HUDEP-2 (cell line): Measurements from ENCODE around the gene SHLD1.

ENCODE experiments used
- DNase-seq, 76 experiments: peaks; one replicate each; lab custom pipeline; 2025; ENCODE audit not compliant: unreplicated experiment in 76 of 76; lab: John Stamatoyannopoulos, UW

The SHLD1 gene

DNA sequence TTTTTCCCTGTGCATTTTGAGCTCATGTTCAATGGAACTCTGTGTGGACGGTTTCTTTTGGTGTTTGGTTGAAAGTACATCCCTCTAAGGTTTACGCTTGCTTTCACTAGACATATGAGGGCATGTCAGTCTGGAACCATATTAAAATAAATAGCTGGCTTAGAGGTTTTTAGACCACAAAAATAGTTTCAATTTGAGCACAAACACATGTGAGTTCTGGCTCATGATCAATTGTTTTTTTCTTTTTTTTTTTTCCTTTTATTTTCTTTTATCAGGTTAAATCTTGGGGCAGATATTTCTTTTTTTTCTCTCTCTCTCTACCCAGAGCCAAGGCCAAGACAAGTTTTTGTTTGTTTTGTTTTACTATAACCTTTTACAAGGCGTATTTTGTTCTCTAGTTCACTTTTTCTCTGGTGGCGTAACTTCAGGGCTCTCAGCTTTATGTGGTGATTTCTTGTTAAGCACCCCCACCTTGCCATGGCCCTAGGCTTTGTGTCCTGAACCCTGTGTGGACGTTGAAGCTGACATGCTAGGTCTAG, 92.9 kb downstream of the SHLD1 start:
- no peak for DNase-seq

DNA sequence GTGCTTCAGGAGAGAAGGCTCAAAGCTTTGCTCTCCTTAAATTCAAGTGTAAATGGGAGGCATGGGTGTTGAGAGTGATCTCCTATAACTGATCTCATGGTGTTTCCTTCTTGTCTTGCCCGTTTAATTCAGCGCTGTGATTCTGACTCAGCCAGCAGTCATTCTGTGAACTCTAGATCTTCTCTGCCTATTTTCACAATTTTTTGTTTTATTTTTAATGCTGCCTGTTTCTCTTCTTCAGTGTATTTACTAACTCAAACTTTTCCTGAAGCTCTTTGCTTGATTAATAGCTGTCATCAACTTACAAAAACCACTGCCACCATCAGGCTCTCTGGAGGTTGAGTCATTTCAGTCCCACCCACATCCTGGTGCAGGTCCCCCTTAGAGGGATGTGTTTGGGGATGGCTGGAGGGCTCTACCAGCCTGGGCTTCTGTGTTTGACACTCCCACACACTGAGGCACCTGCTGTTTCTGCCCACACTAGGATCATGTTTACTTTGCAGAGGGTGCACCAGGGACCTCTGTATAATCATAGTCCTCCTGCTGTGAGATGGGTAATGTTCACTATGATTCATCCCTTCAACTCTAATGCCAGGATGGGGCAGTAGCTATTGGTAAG, 94.0 kb downstream of the SHLD1 start:
- DNase-seq: no peak

DNA sequence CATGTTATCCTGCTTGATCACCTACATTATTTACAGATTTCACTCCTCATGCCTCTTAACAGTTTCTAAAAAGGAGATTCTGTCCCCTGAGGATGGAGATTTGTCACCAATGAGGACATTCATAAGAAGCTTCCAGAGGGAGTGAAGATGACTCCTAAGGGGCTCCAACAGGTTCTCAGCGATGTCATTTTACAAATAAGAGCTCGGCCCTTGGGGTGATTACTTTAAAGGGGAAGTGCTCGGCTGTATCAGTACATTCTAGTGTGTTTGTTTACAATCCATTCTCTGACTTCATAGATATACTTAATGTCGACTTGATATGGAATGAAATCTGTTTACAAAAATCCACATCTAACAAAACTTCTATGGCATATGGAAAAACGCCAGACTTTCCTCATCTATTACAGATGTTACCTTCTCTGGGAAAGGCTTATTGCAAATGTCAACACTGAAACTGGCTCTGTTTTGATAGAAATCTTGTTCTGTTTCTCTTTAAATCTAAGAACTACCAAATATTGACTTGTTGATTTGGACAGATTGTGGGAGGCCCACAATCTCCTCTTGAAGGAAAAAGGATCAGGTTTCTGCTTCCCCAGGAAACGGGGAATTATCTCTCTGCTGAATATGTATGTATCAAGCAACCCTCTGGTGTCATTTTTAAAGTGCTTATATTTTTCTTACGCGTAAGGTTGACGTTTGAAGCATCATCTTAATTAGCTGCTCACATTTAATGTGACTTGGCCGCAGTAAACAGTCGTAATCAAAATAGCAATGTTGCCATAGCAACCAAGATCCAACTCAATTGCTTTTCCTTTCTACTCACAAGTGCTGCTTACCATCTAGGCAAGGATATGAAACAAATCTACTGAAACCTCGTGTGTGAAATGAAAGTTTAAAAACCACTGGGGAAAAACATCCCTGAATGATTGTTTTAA, 95.7 kb downstream of the SHLD1 start:
- no peak for DNase-seq

DNA sequence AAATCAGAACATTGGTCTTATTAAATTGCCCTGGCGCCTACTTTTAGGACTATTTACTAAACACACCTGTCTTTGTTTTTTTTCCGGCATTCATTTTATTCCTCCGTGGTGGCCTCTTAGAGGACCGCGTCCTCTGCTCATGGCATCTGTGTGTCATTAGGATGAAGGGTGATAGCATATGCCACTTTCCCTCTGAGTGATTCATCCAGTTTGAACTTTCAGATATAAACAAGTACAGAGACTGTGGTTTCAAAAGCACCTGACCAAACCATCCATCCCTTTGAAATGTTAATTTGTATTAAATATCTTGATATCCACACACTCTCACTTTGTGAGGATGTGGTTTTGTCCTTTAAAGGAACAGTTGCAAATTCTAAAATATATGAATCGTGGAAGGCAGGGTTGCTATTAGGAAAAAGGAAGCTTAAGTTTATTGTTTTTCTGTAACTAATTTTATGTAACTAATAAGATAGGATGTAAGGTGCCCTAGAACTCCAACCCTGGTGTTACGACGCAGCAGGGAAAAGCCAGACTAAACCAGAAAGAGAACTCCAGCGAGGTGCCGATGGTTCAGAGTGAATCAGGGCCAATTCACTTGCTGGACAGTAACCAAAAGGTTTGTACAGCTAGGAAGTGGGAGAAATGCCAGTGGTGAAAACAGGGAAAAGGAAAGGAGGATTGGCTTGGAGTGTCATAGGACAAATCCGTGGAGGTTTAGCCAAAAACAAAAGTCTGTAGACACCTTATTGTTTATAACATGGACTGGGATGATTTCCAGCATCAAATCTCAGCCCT, 98.7 kb downstream of the SHLD1 start:
- DNase-seq: no peak

DNA sequence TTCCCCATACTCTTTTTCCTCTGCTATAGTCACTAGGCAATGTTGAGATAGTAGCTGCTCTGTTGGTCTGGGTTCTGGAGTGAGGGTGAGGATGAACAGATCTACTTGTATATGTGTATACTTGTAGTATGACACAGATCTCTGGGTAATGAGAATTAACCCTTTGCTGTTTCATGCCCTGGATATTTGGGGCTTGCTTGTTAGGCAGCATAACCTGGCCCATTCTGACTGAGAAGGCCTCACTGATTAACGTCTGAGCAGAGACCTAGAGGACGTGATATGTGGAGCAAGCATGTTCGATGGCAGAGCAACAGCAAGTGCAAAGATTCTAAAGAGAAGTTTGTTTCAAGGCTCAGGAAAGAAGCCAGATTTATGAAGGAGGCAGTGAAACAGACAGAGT, 105.7 kb downstream of the SHLD1 start:
- DNase-seq: no peak

DNA sequence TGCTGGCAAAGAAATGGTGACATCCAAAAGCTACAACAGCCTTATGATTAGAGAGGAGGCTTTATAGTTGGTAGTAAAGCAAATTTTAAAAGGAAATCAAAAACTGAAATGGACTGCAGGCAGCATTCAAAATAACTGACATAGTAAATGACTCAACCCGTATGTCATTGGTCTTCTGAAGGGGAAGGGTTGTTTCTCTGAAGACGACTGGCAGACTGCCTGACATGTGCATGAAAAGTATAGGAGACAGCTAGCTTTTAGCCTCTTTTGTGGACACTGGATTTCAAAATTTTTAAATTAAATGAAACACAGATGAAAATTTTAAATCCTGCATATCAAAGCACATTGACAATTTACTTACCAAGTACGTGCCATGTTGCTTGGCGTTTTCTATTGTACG, 109.4 kb downstream of the SHLD1 start:
- no peak for DNase-seq

DNA sequence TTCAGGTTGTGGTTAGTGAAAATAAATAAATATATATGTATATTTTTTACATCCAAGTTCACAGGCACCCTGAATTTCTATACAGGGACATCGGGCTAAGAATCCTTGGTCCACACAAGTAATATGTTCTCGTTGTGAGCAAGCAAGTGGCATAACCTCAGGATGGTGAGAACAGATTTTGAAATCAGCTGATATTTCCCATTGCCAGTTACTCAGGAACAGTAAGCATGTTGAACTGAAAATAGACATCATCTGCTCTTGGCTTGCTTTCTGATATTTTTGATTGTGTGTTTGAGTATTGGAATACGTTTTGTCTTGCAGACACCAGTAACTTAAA, 112.5 kb downstream of the SHLD1 start:
- DNase-seq: no peak

DNA sequence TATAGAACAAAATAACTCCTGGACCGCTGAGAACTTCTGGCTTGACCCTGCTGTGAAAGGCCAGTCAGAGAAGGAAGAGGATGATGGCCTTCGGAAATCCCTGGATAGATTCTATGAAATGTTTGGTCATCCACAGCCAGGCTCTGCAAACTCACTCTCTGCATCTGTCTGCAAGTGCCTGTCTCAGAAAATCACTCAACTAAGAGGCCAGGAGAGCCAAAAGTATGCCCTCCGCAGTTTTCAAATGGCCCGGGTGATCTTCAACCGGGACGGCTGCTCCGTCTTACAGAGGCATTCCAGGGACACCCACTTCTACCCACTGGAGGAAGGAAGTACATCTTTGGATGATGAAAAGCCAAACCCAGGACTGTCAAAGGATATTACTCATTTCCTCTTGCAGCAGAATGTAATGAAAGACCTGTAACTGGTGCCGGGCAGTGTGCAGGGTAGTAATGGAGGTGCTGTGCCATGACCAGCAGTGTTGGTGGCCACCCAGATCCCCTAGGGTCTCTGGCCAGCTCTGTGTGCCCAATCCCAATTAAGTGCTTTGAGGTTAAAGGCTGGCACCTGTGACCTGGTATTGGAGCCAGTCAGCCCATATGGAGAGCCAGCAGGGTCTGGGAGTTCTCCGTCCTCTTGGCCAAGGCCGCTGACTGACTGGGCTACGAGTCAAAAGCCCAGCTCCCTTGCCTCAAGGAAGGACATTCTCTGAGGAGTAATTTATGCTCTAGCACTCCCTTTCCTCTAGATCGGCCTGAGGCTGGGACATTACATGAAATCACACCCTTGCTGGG, 113.0 kb downstream of the SHLD1 start:
- DNase-seq: no peak

DNA sequence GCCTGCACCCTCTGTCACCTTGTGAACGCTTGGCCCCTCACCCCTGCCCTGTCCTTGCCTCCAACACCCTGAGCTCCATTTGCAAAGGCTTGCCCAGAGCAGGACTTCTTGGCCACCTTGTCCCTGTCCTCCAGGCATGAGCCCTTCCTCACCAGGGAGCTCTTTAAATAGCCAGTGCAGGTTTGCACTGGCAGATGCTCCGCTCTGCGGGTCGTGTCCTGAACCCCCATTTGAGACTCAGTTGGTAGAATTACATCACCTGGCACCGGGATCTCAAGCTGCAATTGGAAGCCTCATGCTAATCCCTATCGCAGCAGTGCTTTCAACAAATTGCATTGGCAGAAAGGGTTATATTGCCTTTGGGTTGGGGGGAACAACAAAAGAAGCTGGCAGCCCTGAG, 114.2 kb downstream of the SHLD1 start:
- DNase-seq: no peak

DNA sequence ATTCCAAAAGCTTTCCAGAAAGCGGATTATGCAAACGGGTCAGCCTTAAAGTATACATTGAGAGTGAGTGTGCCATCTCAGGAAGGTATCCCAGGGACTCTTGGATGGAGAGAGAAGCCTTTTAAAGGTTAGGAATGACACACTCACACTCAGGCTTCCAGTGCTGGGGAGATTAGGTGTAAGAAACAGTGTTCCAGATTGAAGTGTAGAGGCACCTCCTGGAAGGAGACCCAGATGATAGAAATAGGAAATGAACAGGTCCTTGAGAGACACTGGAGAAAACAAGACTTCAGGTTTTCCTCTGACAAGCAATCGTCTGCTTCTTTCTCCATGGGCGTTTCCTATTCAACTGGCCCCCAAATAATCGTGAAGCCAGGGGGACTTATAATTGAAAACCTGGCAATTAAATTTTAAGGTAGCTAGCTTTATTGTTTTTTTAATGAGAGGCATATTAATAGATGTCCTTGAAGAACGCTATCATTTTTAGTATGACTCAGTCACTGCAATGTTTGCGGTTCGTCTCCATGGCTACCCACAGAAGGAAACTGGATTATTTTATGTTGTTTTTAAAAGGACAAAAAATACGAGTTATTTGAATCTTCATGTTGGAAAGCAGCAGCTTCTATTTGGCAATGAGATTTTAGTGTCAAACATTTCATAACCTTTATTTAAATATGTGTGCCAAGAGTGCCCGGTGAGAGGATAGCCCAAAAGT, 114.8 kb downstream of the SHLD1 start:
- DNase-seq: no peak

DNA sequence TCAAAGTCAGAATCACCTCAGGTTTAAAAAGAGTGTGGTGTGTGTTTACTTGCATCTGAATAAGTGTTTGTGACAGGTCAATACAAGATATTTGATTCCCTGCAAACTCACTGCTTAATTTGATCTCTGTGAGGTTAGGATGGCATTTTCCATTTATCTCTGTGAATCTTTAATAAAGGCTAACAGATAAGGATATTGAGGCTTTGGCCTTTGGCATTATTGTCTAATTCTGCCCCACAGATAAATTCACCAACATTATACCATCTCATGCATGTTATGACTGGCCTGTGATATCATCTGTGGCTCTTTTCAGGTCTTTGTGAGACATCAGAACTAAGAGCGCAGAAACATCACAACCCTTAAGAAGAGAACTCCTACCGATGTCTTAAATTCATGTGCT, 115.4 kb downstream of the SHLD1 start:
- DNase-seq: no peak

DNA sequence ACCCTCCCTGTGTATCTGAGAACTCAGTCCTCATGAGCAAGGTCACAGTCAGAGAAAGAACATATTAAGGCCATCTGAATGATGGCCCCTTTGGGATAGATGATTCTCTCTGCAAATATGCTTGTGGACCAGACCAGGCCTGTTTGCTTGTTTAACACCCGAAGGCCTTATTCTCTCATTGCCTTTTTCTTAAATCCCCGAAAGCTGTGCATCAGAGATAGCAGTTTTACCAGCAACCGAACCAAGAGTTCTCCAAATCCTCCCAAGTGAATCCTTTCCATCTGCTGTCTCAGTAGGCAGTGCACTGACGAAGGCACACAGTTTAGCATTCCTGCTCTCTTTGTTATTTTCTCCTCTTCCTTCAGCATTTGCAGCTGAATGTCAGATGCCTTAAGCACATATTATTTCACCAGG, 120.4 kb downstream of the SHLD1 start:
- DNase-seq: no peak

DNA sequence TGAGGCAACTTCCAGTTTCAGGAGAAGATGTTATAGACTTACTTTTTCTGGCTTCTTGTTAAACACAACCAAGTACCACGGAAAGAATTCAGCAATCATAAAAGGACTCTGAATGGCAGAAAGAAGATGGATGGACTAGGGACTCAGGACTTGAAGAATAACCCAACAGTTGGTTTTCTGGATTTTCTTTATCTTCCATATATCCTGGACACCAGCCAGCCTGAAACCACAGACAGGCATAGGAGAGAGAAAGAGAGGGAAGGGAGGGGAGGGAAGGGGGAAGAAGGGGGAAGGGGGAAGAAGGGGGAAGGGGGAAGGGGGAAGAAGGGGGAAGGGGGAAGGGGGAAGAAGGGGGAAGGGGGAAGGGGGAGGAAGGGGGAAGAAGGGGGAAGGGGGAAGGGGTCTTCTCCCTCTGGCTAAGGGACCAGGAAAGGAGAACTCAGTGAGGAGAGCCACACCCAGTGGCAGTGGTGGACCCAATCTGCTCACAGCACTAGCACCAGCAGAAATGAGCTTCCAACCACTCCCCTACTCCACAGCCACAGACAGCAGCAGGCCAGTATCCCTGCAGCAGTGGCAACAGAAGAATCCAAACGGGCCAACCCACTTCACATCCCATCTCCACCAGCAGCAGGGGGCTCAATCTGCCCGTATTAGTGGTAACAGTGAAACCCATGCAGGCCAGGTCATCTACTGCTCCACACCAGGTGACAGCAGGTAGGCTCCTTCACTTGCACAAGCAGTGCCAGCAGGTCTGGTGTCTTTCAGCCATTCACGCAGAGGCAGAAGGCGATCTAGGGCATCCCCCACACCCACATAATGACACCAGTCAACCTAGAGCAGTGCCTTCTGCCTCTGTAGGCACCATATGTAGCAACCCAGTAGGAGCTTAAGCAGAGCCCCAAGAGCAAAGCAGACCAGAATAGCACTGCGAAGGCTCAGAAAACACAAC, 121.5 kb downstream of the SHLD1 start:
- no peak for DNase-seq

DNA sequence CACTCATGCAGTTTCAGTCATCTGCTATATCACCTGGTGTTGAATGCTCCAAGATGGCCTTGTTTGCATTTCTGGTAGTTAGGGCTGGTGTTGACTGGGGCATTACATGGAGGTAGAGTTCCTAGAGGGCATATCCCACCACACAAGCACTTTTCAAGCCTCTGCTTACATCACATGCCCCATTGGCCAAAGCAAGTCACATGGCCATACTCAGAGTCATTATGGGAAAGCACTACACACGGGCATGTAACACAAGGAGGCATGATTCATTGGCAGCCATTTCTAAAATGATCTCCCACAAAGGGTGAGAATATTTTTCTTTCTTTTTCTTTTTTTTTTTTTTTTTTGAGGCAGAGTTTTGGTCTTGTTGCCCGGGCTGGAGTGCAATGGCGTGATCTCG, 126.9 kb downstream of the SHLD1 start:
- DNase-seq: no peak

DNA sequence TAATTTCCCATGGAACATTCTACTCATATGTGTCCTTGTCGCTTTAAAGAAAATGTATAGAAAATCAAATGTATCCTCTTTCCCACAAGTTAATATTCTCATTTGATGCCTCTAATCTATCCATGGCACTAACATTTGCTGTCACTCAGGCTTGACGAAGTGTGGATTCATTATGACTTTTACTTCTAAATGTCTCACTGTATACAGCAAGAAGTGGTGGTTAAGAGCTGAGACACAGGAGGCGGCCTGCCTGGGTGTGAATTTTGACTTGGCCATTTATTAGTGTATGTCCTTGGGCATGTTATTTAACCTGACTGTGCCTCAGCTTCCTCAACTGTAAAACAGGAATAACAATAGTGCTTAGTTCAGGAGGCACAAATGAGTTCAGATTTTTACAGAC, 130.1 kb downstream of the SHLD1 start:
- DNase-seq: no peak

DNA sequence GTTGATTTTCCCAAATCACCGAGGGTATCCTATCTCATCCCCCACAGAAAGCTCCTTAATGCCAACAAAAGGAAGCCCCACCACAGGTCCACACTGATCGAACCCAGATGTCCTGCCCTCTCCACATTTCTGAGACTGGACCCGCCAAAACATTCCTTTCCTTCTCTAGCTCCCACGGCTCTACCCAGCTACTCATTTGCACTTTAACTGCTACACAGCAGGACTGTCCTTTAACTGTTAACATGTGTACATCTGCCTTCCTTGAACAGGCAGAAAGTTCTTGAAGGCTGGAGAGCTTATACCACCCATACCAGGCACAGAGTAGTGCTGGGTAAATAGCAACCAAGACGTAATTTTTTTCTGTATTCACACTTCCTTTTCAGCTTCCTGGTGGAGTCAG, 131.5 kb downstream of the SHLD1 start:
- DNase-seq: no peak

DNA sequence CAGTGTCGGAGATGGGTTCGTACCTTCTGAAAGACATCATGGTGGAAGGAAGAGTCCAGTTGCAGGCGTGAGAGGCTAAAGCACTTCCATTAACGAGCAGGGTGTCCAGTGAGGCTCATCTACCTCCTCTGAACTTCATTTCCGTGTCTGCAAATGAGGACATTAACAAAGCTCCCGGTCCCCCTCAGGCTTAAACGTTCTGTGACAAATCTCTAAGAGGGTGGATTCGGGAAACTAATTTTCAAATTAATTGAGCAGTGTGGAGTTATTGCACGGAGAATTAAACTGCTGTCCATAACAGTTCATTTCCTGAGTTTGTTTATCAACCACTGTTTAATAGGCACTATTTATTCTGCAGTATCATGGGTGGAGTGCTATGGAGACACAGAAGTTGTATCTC, 132.0 kb downstream of the SHLD1 start:
- DNase-seq: no peak

DNA sequence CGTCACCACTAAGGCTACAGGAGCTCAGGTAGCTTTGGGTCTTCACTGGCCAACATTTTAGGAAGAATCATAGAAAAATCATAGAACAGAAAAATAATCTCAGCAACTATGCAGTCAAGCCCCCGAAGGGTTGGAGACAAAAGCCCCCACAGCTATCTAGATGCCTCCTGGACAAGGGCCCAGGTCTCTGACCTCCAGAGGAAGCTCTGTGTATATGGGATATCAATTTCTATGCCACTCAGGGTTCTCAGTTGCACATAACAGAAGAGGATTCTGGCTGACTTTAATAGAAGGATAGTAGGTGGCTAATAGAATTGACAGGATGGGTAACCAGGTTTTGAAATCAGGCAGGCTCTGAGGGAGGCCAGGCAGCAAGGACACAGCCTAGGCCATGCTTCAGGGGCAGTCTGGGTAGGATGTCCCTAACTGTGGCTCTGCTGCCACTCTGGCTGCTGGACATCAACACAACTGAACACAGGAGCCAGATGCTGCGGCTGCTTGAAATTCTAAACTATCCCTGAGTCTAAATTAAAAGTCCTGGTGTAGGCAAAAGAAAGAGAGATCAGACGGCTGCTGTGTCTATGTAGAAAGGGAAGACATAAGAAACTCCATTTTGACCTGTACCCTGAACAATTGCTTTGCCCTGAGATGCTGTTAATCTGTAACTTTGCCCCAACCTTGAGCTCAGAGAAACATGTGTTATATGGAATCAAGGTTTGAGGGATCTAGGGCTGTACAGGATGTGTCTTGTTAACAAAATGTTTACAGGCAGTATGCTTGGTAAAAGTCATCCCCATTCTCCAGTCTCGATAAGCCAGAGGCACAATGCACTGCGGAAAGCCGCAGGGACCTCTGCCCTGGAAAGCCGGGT, 134.5 kb downstream of the SHLD1 start:
- DNase-seq: no peak
